ENCODE measurements around the gene ZBTB20. TPM values are rescaled to one million over a fixed set of nuclear protein-coding genes. Genes with fewer than 3 reads are reported as not detected.

The ZBTB20 gene
- total RNA-seq, 1 donor from 2014 or later: 21.4 TPM

GRCh38 chr3:114370537-114371174 is 776.4 kb downstream of the ZBTB20 start:
- no peak overlapping the region for H3K27ac ChIP-seq (ENCODE audit: low read depth, low read length)
- H3K36me3 ChIP-seq (ENCODE audit: insufficient read depth, low read length): no peaks in the 10 kb centered on the region
- no peak for DNase-seq (ENCODE audit: low read depth)
- Mint-ChIP-seq H3K36me3 (ENCODE audit: low read depth, unreplicated experiment) (no peaks in the 10 kb centered on the region), H3K4me1 (ENCODE audit: low read depth, unreplicated experiment) (peaks cover 4% of the 10 kb centered on the region), H3K27me3 (ENCODE audit: low read depth, unreplicated experiment) (no peaks in the 10 kb centered on the region), H3K9me3 (ENCODE audit: unreplicated experiment) (no peaks in the 10 kb centered on the region), H3K27ac (ENCODE audit: unreplicated experiment) (no peak overlapping the region), H3K4me3 (ENCODE audit: unreplicated experiment) (no peak overlapping the region)
- no peaks in the 10 kb centered on the region for H4K20me1 ChIP-seq (ENCODE audit: insufficient read depth, low read length)
- H3K9me3 ChIP-seq (ENCODE audit: insufficient read depth, low read depth, low read length): no peaks in the 10 kb centered on the region
- H3K4me3 ChIP-seq (ENCODE audit: insufficient read depth, low read depth, low read length): no peak overlapping the region
- TF ChIP-seq EZH2 (IDR thresholded peaks at IDR 0.05; ENCODE audit: insufficient read depth, low read length): no peak
- peak; percentile 5 for TF ChIP-seq CTCF (IDR thresholded peaks at IDR 0.05; ENCODE audit: insufficient read depth, low read depth, low read length)
- H3K27me3 ChIP-seq (ENCODE audit: insufficient read depth, low read length): no peaks in the 10 kb centered on the region
- no peak overlapping the region for H2AFZ ChIP-seq (ENCODE audit: low read depth, low read length)
- no peaks in the 10 kb centered on the region for H3K79me2 ChIP-seq (ENCODE audit: insufficient read depth, low read length)
- no peak overlapping the region for H3K9ac ChIP-seq (ENCODE audit: low read length)
- no peak for FAIRE-seq
- H3K4me2 ChIP-seq (ENCODE audit: low read length): no peak overlapping the region
- no peaks in the 10 kb centered on the region for H3K4me1 ChIP-seq (ENCODE audit: insufficient read depth, low read length)

GRCh38 chr3:114365909-114366308 is 781.2 kb downstream of the ZBTB20 start:
- no peak overlapping the region for H3K4me3 ChIP-seq (ENCODE audit: insufficient read depth, low read depth, low read length)
- peaks cover 29% of the 10 kb centered on the region for H3K4me1 Mint-ChIP-seq (ENCODE audit: low read depth, unreplicated experiment)
- H3K27ac Mint-ChIP-seq (ENCODE audit: unreplicated experiment): no peak overlapping the region
- FAIRE-seq (peak; percentile 58), DNase-seq (ENCODE audit: low read depth) (peak; percentile 10)
- H3K9me3 ChIP-seq (ENCODE audit: insufficient read depth, low read depth, low read length): no peaks in the 10 kb centered on the region
- no peak for TF ChIP-seq EZH2 (IDR thresholded peaks at IDR 0.05; ENCODE audit: insufficient read depth, low read length)
- TF ChIP-seq CTCF (IDR thresholded peaks at IDR 0.05; ENCODE audit: insufficient read depth, low read depth, low read length): no peak
- no peak overlapping the region for H3K9ac ChIP-seq (ENCODE audit: low read length)
- H3K4me2 ChIP-seq (ENCODE audit: low read length): no peak overlapping the region
- no peaks in the 10 kb centered on the region for H3K36me3 ChIP-seq (ENCODE audit: insufficient read depth, low read length)
- no peaks in the 10 kb centered on the region for H3K9me3 Mint-ChIP-seq (ENCODE audit: unreplicated experiment)
- H4K20me1 ChIP-seq (ENCODE audit: insufficient read depth, low read length): no peaks in the 10 kb centered on the region
- no peaks in the 10 kb centered on the region for H3K36me3 Mint-ChIP-seq (ENCODE audit: low read depth, unreplicated experiment)
- no peaks in the 10 kb centered on the region for H3K27me3 Mint-ChIP-seq (ENCODE audit: low read depth, unreplicated experiment)
- no peaks in the 10 kb centered on the region for H3K27me3 ChIP-seq (ENCODE audit: insufficient read depth, low read length)
- no peak overlapping the region for H2AFZ ChIP-seq (ENCODE audit: low read depth, low read length)
- no peak overlapping the region for H3K4me3 Mint-ChIP-seq (ENCODE audit: unreplicated experiment)
- no peaks in the 10 kb centered on the region for H3K79me2 ChIP-seq (ENCODE audit: insufficient read depth, low read length)
- H3K4me1 ChIP-seq (ENCODE audit: insufficient read depth, low read length): peaks cover 9% of the 10 kb centered on the region
- H3K27ac ChIP-seq (ENCODE audit: low read depth, low read length): no peak overlapping the region
